ENCODE results near the gene RAD51B. TPM values are rescaled to one million over a fixed set of nuclear protein-coding genes. Genes with fewer than 3 reads are reported as not detected.

Gene RAD51B
- total and polyA plus RNA-seq, 9 of the 15 experiments (the other 6 are each of a cell fraction or from before 2014, with no cell fraction given): 8.5 to 17.3 (median 11.3) TPM

GRCh38 chr14:68748691-68749090, 929.1 kb downstream of the RAD51B start:
- POLR2A ChIA-PET: interaction anchor here (0.5 to 2.7 kb wide), 6 partner anchors 16 to 41 kb away, joined by 3 to 12 read pairs (median 3); no protein-coding TSS in a partner anchor
- FAIRE-seq (peak; percentile 23), DNase-seq (ENCODE audit: extremely low read depth in 1 of 4, low spot score in 3 of 4) (no peak), ATAC-seq (peak; percentile 15)
- no peaks in the 10 kb centered on the region for H3K36me3 ChIP-seq (ENCODE audit: control insufficient read depth, insufficient read depth, low read length)
- no peak overlapping the region; the same call in 1 of the 3 replicates for H3K27ac ChIP-seq (ENCODE audit: extremely low read depth, low read depth, low read length)
- peak overlapping the region; percentile 87 for H2AFZ ChIP-seq (ENCODE audit: low read depth, low read length)
- no peak overlapping the region for H3K4me3 ChIP-seq
- H4K20me1 ChIP-seq (replicated peaks; ENCODE audit: control insufficient read depth, insufficient read depth, low read length): no peaks in the 10 kb centered on the region
- 91% methylated on average over 5 of the region's 5 CpGs for WGBS (ENCODE audit: insufficient coverage, low coverage, missing lambda C conversion rate)
- no peaks in the 10 kb centered on the region for H3K27me3 ChIP-seq (ENCODE audit: control insufficient read depth in 2 of 2, insufficient read depth in 2 of 2, low read length in 2 of 2)
- in situ Hi-C loops (cut with MboI): no loop called here
- H3K9me1 ChIP-seq (ENCODE audit: control insufficient read depth, insufficient read depth, low read length): no peaks in the 10 kb centered on the region
- intact Hi-C loops (cut with micrococcal nuclease): loop anchor here (5.0 kb wide), 1 partner anchor 39 kb away; no protein-coding TSS in a partner anchor
- H3K4me2 ChIP-seq (ENCODE audit: insufficient read depth, low read length): peak overlapping the region; percentile 43; the same call in 1 of the 2 replicates
- no peaks in the 10 kb centered on the region for H3K79me2 ChIP-seq (ENCODE audit: control insufficient read depth, insufficient read depth, low read length)
- peak overlapping the region; percentile 6 to 42; a peak in 3 of 4 replicates for H3K9ac ChIP-seq (ENCODE audit: insufficient read depth in 1 of 2, low read depth in 2 of 2, low read length in 2 of 2)
- H3K4me1 ChIP-seq (replicated peaks in 1 of 2; ENCODE audit: control insufficient read depth in 2 of 2, insufficient read depth in 2 of 2, low read length in 2 of 2): peaks cover 6 to 43% of the 10 kb centered on the region in 2 experiments; a peak in 4 of 5 replicates
- BruUV-seq (replicated peaks): no TSS peak
- CTCF ChIA-PET (ENCODE audit: low intra/inter-chr PET ratio): no interaction called here
- no peaks in the 10 kb centered on the region for H3K9me3 ChIP-seq (replicated peaks; ENCODE audit: control insufficient read depth, insufficient read depth, low read depth, low read length)
- TF ChIP-seq ZFP1 (CRISPR knock-in tag; IDR thresholded peaks at IDR 0.05): no peak
- no peak for TF ChIP-seq CGGBP1 (CRISPR knock-in tag; IDR thresholded peaks at IDR 0.05)
- no peak for TF ChIP-seq TFE3 (CRISPR knock-in tag; IDR thresholded peaks at IDR 0.05)
- no peak for TF ChIP-seq FOXK2 (conservative IDR thresholded peaks at IDR 0.05 in 1 of 2, IDR thresholded peaks at IDR 0.05 in 1 of 2; ENCODE audit: low read depth in 2 of 2)
- TF ChIP-seq NR1H2 (CRISPR knock-in tag; IDR thresholded peaks at IDR 0.05): no peak
- 0 out of 2 replicates have a peak, but pooled peaks have one; percentile 27 for TF ChIP-seq ETV5 (CRISPR knock-in tag; IDR thresholded peaks at IDR 0.05; ENCODE audit: low read depth)
- no peak; the same call in 1 of the 2 replicates for TF ChIP-seq ZNF175 (CRISPR knock-in tag; IDR thresholded peaks at IDR 0.05; ENCODE audit: low read depth)
- no peak for TF ChIP-seq DNMT1 (IDR thresholded peaks at IDR 0.05)
- TF ChIP-seq HOXB6 (CRISPR knock-in tag; IDR thresholded peaks at IDR 0.05; ENCODE audit: borderline replicate concordance): no peak
- no peak for TF ChIP-seq CAMTA2 (CRISPR knock-in tag; conservative IDR thresholded peaks at IDR 0.05)
- no peak for TF ChIP-seq BRF2 (IDR thresholded peaks at IDR 0.05; ENCODE audit: borderline replicate concordance, insufficient read depth, insufficient read length)
- TF ChIP-seq GATAD2A (IDR thresholded peaks at IDR 0.05): no peak
- no peak for TF ChIP-seq RNF219 (CRISPR knock-in tag; IDR thresholded peaks at IDR 0.05)
- 0 out of 2 replicates have a peak, but pooled peaks have one; percentile 1 for TF ChIP-seq DMBX1 (CRISPR knock-in tag; IDR thresholded peaks at IDR 0.05; ENCODE audit: borderline replicate concordance)

All from K562 (cell line).